ENCODE results near the gene MGMT. TPM values are rescaled to one million over a fixed set of nuclear protein-coding genes. Genes with fewer than 3 reads are reported as not detected.

MGMT gene
- total and polyA plus RNA-seq, 2 donors (not counting 3 experiments of a cell fraction or from before 2014, with no cell fraction given): 15.0 to 15.2 TPM

- no peaks in the 10 kb centered on the region for H4K20me1 ChIP-seq (replicated peaks; ENCODE audit: control insufficient read depth, extremely low read depth, insufficient read depth, low read length)
- TF ChIP-seq MYC (IDR thresholded peaks at IDR 0.05; ENCODE audit: low read depth, low read length): no peak
- H3K27me3 ChIP-seq (ENCODE audit: control insufficient read depth in 2 of 2, insufficient read depth in 2 of 2, low read length in 2 of 2): no peaks in the 10 kb centered on the region
- CTCF ChIA-PET: no interaction called here
- H3K27ac ChIP-seq (ENCODE audit: insufficient read depth, low read depth, low read length): no peak overlapping the region
- H3K36me3 ChIP-seq (ENCODE audit: control insufficient read depth in 2 of 2, extremely low read depth in 1 of 2, insufficient read depth in 2 of 2, low read length in 2 of 2): no peaks in the 10 kb centered on the region
- H3K4me1 ChIP-seq (ENCODE audit: control insufficient read depth, extremely low read depth, insufficient read depth, low read length): no peaks in the 10 kb centered on the region
- H3K9ac ChIP-seq (replicated peaks; ENCODE audit: extremely low read depth, insufficient read depth, low read length): no peak overlapping the region
- DNase-seq (ENCODE audit: low read depth, low spot score) (no peak), FAIRE-seq (no peak)
- intact Hi-C loops (cut with micrococcal nuclease) (no loop called here), dilution Hi-C loops (cut with MboI; ENCODE audit: extremely low pct_ligation_motif_present, low sequenced_read_pairs) (no loop called here)
- H3K9me1 ChIP-seq (replicated peaks; ENCODE audit: control insufficient read depth, extremely low read depth, insufficient read depth, low read length): no peaks in the 10 kb centered on the region
- no peaks in the 10 kb centered on the region for H3K79me2 ChIP-seq (ENCODE audit: control insufficient read depth, insufficient read depth, low read length)
- POLR2A ChIA-PET: no interaction called here
- no peak overlapping the region for H2AFZ ChIP-seq (ENCODE audit: low read depth, low read length)
- no peak overlapping the region for H3K4me2 ChIP-seq (ENCODE audit: insufficient read depth, low read length)
- no peak overlapping the region for H3K4me3 ChIP-seq (replicated peaks in 1 of 3; ENCODE audit: insufficient read depth in 1 of 3, low read depth in 1 of 3, low read length in 3 of 3)
- no peaks in the 10 kb centered on the region for H3K9me3 ChIP-seq (replicated peaks; ENCODE audit: control insufficient read depth, insufficient read depth, low read length)
- no TSS peak for BruUV-seq (replicated peaks)
Measured at GRCh38 chr10:129518793-129519192, 51.8 kb downstream of the MGMT start.

DNA sequence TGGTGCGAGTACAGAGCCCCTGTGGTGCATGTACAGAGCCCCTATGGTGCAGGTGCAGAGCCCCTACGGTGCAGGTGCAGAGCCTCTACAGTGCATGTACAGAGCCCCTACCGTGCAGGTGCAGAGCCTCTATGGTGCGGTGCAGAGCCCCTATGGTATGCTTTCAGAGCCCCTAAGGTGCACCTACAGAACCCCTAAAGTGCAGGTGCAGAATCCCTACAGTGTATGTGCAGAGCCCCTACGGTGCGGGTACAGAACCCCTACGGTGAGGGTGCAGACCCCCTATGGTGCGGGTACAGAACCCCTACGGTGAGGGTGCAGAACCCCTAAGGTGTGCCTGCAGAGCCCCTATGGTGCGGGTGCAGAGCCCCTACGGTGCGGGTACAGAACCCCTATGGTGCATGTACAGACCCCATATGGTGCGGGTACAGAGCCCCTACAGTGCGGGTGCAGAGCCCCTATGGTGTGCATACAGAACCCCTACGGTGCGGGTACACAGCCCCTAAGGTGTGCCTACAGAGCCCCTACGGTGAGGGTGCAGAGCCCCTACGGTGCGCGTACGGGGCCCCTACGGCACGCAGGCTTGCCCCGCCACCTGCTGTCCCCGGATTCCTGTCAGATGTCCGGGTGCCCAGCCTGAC is 53.5 kb downstream of the MGMT start:
- Histone ChIP-seq H3K9me1 (replicated peaks; ENCODE audit: control insufficient read depth, extremely low read depth, insufficient read depth, low read length) (no peaks in the 10 kb centered on the region), H3K4me3 (replicated peaks in 1 of 3; ENCODE audit: insufficient read depth in 1 of 3, low read depth in 1 of 3, low read length in 3 of 3) (no peak overlapping the region), H3K27me3 (ENCODE audit: control insufficient read depth in 2 of 2, insufficient read depth in 2 of 2, low read length in 2 of 2) (no peaks in the 10 kb centered on the region), H3K4me2 (ENCODE audit: insufficient read depth, low read length) (no peak overlapping the region), H3K79me2 (ENCODE audit: control insufficient read depth, insufficient read depth, low read length) (no peaks in the 10 kb centered on the region), H3K9ac (replicated peaks; ENCODE audit: extremely low read depth, insufficient read depth, low read length) (no peak overlapping the region), H4K20me1 (replicated peaks; ENCODE audit: control insufficient read depth, extremely low read depth, insufficient read depth, low read length) (no peaks in the 10 kb centered on the region), H3K4me1 (ENCODE audit: control insufficient read depth, extremely low read depth, insufficient read depth, low read length) (no peaks in the 10 kb centered on the region), H3K27ac (ENCODE audit: insufficient read depth, low read depth, low read length) (no peak overlapping the region), H2AFZ (ENCODE audit: low read depth, low read length) (no peak overlapping the region), H3K36me3 (ENCODE audit: control insufficient read depth in 2 of 2, extremely low read depth in 1 of 2, insufficient read depth in 2 of 2, low read length in 2 of 2) (no peaks in the 10 kb centered on the region), H3K9me3 (replicated peaks; ENCODE audit: control insufficient read depth, insufficient read depth, low read length) (no peaks in the 10 kb centered on the region)
- FAIRE-seq (no peak), DNase-seq (ENCODE audit: low read depth, low spot score) (no peak)
- dilution Hi-C loops (cut with MboI; ENCODE audit: extremely low pct_ligation_motif_present, low sequenced_read_pairs): no loop called here
- intact Hi-C loops (cut with micrococcal nuclease): no loop called here
- TF ChIP-seq POLR2A (IDR thresholded peaks at IDR 0.05; ENCODE audit: low read depth, low read length): no peak
- no peak for TF ChIP-seq EZH2 (IDR thresholded peaks at IDR 0.05; ENCODE audit: borderline replicate concordance, low read depth, low read length, severe bottlenecking)
- TF ChIP-seq JUN (IDR thresholded peaks at IDR 0.05; ENCODE audit: borderline replicate concordance, insufficient read depth, insufficient read length, low read depth): no peak
- no peak for TF ChIP-seq POLR2AphosphoS5 (IDR thresholded peaks at IDR 0.05; ENCODE audit: insufficient read depth, low read depth, low read length)
- TF ChIP-seq, protein P1, sequence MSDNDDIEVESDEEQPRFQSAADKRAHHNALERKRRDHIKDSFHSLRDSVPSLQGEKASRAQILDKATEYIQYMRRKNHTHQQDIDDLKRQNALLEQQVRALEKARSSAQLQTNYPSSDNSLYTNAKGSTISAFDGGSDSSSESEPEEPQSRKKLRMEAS (IDR thresholded peaks at IDR 0.05; ENCODE audit: insufficient read depth, insufficient read length): no peak
- TF ChIP-seq FOS (IDR thresholded peaks at IDR 0.05; ENCODE audit: borderline replicate concordance, insufficient read depth, low read length): no peak
- TF ChIP-seq GATA2 (IDR thresholded peaks at IDR 0.05; ENCODE audit: insufficient read depth, insufficient read length, low read depth, low read length): no peak
- TF ChIP-seq MYC (IDR thresholded peaks at IDR 0.05; ENCODE audit: low read depth, low read length): no peak
- TF ChIP-seq, protein P2, sequence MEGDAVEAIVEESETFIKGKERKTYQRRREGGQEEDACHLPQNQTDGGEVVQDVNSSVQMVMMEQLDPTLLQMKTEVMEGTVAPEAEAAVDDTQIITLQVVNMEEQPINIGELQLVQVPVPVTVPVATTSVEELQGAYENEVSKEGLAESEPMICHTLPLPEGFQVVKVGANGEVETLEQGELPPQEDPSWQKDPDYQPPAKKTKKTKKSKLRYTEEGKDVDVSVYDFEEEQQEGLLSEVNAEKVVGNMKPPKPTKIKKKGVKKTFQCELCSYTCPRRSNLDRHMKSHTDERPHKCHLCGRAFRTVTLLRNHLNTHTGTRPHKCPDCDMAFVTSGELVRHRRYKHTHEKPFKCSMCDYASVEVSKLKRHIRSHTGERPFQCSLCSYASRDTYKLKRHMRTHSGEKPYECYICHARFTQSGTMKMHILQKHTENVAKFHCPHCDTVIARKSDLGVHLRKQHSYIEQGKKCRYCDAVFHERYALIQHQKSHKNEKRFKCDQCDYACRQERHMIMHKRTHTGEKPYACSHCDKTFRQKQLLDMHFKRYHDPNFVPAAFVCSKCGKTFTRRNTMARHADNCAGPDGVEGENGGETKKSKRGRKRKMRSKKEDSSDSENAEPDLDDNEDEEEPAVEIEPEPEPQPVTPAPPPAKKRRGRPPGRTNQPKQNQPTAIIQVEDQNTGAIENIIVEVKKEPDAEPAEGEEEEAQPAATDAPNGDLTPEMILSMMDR (IDR thresholded peaks at IDR 0.05; ENCODE audit: extremely low read depth in 1 of 2, insufficient read depth in 1 of 2, low read depth in 1 of 2, low read length in 2 of 2): no peak
- ChIA-PET POLR2A (no interaction called here), CTCF (no interaction called here)
- BruUV-seq (replicated peaks): no TSS peak
